ENCODE measurements around the gene GET3.

GET3 gene

GRCh38 chr19:12783291-12783848 is 46.1 kb downstream of the GET3 start:
- DNase-seq (peak; percentile 86), ATAC-seq (ENCODE audit: insufficient read depth, low read depth) (peak; percentile 46)
- Histone ChIP-seq H3K27ac (ENCODE audit: low read length) (peak overlapping the region; percentile 76), H3K79me2 (ENCODE audit: insufficient read depth, low read length) (no peaks in the 10 kb centered on the region), H3K4me3 (ENCODE audit: low read depth in 1 of 2, low read length in 2 of 2) (peak overlapping the region in 1 of 2 experiments; percentile 77; a peak in 3 of 4 replicates), H2AFZ (ENCODE audit: low read depth, low read length) (no peak overlapping the region), H3K27me3 (ENCODE audit: insufficient read depth, low read length, poor library complexity) (no peaks in the 10 kb centered on the region), H3K36me3 (ENCODE audit: insufficient read depth, low read length) (no peaks in the 10 kb centered on the region), H3K4me1 (ENCODE audit: insufficient read depth, low read length) (peaks cover 60% of the 10 kb centered on the region), H4K20me1 (ENCODE audit: insufficient read depth, low read length) (no peaks in the 10 kb centered on the region; the same call in 1 of the 2 replicates), H3K9ac (ENCODE audit: low read depth, low read length) (peak overlapping the region; percentile 84), H3K4me2 (ENCODE audit: insufficient read depth, low read length) (peak overlapping the region; percentile 97), H3K9me3 (ENCODE audit: insufficient read depth, low read length, severe bottlenecking) (no peaks in the 10 kb centered on the region)
- TF ChIP-seq EZH2 (IDR thresholded peaks at IDR 0.05; ENCODE audit: borderline replicate concordance, low read depth, low read length, severe bottlenecking): no peak
- TF ChIP-seq, protein P1, sequence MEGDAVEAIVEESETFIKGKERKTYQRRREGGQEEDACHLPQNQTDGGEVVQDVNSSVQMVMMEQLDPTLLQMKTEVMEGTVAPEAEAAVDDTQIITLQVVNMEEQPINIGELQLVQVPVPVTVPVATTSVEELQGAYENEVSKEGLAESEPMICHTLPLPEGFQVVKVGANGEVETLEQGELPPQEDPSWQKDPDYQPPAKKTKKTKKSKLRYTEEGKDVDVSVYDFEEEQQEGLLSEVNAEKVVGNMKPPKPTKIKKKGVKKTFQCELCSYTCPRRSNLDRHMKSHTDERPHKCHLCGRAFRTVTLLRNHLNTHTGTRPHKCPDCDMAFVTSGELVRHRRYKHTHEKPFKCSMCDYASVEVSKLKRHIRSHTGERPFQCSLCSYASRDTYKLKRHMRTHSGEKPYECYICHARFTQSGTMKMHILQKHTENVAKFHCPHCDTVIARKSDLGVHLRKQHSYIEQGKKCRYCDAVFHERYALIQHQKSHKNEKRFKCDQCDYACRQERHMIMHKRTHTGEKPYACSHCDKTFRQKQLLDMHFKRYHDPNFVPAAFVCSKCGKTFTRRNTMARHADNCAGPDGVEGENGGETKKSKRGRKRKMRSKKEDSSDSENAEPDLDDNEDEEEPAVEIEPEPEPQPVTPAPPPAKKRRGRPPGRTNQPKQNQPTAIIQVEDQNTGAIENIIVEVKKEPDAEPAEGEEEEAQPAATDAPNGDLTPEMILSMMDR (IDR thresholded peaks at IDR 0.05; ENCODE audit: borderline replicate concordance, extremely low read depth, low read length, poor library complexity, severe bottlenecking): no peak

DNA sequence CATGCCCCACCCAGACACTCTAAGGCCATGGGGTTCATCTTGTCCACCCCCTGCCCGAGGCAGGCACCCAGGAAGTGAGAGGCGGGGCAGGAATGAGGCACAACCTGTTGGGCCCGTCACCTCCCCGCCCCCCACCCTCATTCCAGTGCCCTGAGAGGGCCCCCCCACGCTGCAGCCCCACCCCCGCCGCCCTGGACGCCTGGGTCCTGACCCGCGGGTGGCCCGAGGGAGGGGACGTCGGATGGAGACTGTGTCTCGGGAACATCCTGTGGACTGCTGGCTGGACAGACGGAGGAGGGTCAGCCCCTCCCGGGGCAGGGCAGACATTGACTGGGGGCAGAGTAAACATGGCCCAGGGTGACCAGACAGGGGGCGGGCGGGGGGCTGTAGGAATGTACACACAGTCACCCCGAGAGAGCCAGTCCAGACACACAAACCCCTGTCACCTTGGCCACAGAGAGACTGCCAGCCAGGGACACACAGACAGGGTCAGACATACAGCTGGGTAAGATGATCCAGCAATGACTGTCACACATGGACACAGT is 46.6 kb downstream of the GET3 start:
- ATAC-seq (ENCODE audit: insufficient read depth, low read depth) (no peak), DNase-seq (no peak)
- TF ChIP-seq, protein P1 (IDR thresholded peaks at IDR 0.05; ENCODE audit: borderline replicate concordance, extremely low read depth, low read length, poor library complexity, severe bottlenecking): no peak
- no peak for TF ChIP-seq EZH2 (IDR thresholded peaks at IDR 0.05; ENCODE audit: borderline replicate concordance, low read depth, low read length, severe bottlenecking)
- Histone ChIP-seq H3K9ac (ENCODE audit: low read depth, low read length) (peak overlapping the region; percentile 84), H3K4me3 (ENCODE audit: low read depth in 1 of 2, low read length in 2 of 2) (peak overlapping the region in 1 of 2 experiments; percentile 77; a peak in 2 of 4 replicates), H4K20me1 (ENCODE audit: insufficient read depth, low read length) (no peaks in the 10 kb centered on the region; the same call in 1 of the 2 replicates), H3K4me1 (ENCODE audit: insufficient read depth, low read length) (peaks cover 55% of the 10 kb centered on the region), H2AFZ (ENCODE audit: low read depth, low read length) (no peak overlapping the region), H3K9me3 (ENCODE audit: insufficient read depth, low read length, severe bottlenecking) (no peaks in the 10 kb centered on the region), H3K27me3 (ENCODE audit: insufficient read depth, low read length, poor library complexity) (no peaks in the 10 kb centered on the region), H3K79me2 (ENCODE audit: insufficient read depth, low read length) (no peaks in the 10 kb centered on the region), H3K36me3 (ENCODE audit: insufficient read depth, low read length) (no peaks in the 10 kb centered on the region), H3K4me2 (ENCODE audit: insufficient read depth, low read length) (peak overlapping the region; percentile 97), H3K27ac (ENCODE audit: low read length) (peak overlapping the region; percentile 76)

- Histone ChIP-seq H3K4me2 (ENCODE audit: insufficient read depth, low read length) (0 out of 2 replicates have a peak overlapping the region, but pooled peaks have one; percentile 3), H3K4me3 (ENCODE audit: low read depth in 1 of 2, low read length in 2 of 2) (no peak overlapping the region), H3K36me3 (ENCODE audit: insufficient read depth, low read length) (no peaks in the 10 kb centered on the region), H3K27ac (ENCODE audit: low read length) (peak overlapping the region; percentile 52), H3K79me2 (ENCODE audit: insufficient read depth, low read length) (no peaks in the 10 kb centered on the region), H4K20me1 (ENCODE audit: insufficient read depth, low read length) (no peaks in the 10 kb centered on the region; the same call in 1 of the 2 replicates), H2AFZ (ENCODE audit: low read depth, low read length) (no peak overlapping the region), H3K9me3 (ENCODE audit: insufficient read depth, low read length, severe bottlenecking) (no peaks in the 10 kb centered on the region), H3K27me3 (ENCODE audit: insufficient read depth, low read length, poor library complexity) (no peaks in the 10 kb centered on the region), H3K4me1 (ENCODE audit: insufficient read depth, low read length) (peaks cover 50% of the 10 kb centered on the region), H3K9ac (ENCODE audit: low read depth, low read length) (peak overlapping the region; percentile 84; the same call in 1 of the 2 replicates)
- no peak for DNase-seq
- TF ChIP-seq, protein P1 (IDR thresholded peaks at IDR 0.05; ENCODE audit: borderline replicate concordance, extremely low read depth, low read length, poor library complexity, severe bottlenecking): no peak
- TF ChIP-seq EZH2 (IDR thresholded peaks at IDR 0.05; ENCODE audit: borderline replicate concordance, low read depth, low read length, severe bottlenecking): no peak
- no peak for ATAC-seq (ENCODE audit: insufficient read depth, low read depth)
These were observed 47.1 kb downstream of the GET3 start for GRCh38 chr19:12784394-12784870.

All from DND-41 (cell line).